HTERT RPE-1 (cell line): ENCODE results near the gene STAC2.

Experiments
- in situ Hi-C: fragments of 300-500 bp; cut with MboI; formaldehyde crosslinking; loops from 4 replicates; pipeline ENCODE4 v1.14.3; 2020; ENCODE audit warnings: low sequenced_read_pairs

The STAC2 gene

DNA sequence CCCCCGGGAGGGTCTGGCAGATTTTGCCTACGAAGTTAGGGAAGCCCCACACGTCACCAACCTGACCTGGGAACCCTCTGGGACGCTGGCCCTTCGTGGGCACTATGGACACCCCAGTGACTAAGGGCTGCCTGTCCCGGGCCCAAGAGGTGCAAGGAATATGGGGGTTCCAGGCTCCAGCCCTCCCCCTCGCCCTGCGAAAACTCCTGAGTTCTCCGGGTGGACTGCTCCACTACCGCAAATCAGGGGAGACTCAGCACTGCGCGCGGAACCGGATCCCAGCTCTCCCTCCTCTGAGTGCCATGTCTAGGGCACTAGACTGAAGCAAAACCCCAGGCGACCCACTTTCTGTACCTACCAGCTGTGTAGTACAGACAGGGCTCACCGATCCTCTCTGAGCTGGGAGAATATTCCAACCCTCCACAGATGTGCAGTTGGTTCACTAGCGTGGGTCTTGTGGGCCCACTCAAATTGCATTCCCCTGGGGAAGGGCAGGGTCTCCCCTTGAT, 59.9 kb downstream of the STAC2 start, which contains the start of gene ARL5C:
ARL5C (minus strand) TSS at position 321 of the 509 bp plus-strand sequence. CDS start 401 bp downstream, outside the sequence.
- in situ Hi-C loops, result no loop called here

DNA sequence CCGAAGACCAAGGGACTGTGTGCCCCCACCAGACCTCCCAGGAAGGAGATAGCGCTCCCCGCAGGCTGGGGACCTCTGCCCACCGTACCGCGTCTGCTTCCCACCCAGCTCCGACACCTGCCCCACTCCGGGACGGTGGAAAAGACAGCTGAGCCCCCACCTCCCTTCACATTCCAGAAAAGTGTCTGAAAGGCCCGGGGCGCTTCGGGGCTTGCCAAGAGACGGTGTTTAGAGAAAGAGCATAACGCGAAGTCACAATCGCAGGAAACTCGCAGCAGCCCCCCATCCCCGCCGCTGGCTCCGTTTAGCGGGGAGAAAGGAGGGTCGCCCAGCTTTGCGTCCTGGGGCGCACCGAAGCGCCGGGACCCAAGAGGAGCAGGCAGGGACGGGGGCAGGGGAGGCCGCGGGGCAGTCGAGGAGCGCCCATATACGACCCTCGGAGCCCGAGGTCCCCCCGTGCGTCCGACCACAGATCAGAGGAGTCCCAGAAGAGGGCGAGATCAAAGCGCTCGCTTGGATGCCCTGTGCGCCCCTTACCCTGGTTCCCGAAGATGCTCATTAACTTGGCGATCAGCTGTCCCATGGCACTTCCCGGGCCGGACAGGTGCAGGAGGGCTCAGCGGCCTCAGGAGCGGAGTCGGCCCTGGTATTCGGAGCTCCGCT, 60.4 kb downstream of the STAC2 start:
- in situ Hi-C loops, result no loop called here

DNA sequence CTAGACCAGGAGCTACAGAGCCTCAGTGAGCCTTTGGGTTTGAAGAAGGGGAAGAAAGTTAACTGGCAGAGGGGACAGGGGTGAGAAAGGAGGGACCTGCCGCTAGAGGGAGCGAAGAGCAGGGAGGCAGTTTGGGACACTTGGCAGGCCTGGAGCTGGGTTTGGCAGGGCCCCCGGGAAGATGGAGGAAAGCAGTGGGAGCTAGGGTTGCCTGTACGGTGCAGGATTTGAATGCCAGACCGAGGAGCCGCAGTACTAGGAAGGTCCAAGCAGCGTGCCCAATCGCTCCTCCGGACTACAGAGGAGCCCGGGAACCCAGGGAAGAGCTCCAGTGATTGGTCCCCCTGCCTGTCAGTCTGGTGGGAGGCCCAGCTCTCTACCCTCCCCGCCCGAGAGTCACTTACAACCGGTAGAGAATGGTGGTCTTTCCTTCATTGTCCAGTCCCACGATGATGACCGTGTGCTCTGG, 61.0 kb downstream of the STAC2 start:
- in situ Hi-C loops, result no loop called here

DNA sequence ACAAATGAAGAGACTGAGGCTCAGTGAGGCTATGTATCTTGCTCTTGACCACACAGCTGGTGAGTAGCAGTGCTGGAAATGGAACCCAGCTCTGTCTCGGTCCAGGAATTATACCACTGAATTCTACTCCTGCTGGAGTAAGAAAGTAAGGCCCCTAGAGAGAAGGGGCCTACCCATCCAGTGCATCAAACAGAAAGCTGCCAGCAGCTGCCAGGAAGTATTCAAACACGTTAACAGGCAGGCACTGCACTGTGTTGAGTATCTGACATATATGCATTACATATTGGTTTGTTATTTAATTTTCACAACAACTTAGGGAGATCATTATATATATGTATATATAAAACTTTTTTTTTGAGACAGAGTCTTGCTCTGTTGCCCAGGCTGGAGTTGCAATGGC, 63.8 kb downstream of the STAC2 start:
- in situ Hi-C loops, result no loop called here
